HepG2 (cell line): ENCODE measurements around the gene DNLZ. TPM values are rescaled to one million over a fixed set of nuclear protein-coding genes. Genes with fewer than 3 reads are reported as not detected.

Experiments used
- ATAC-seq: fragments of 200-7000 bp; cut with Tn5 transposase; 3 replicates; pipeline ENCODE4 v1.9.1; 2020; ENCODE audit warnings: mild to moderate bottlenecking, moderate library complexity
- BruUV-seq: library from RNA; stranded (reverse); fragments of 400-500 nt; replicated peaks from 2 replicates; lab custom pipeline; 2021; lab: Mats Ljungman, UMichigan
- CTCF ChIA-PET: fragments of 300-600 bp; formaldehyde crosslinking; extraction: SDS; loops from one replicate; lab custom pipeline; 2021; ENCODE audit warnings: low total read pairs, inconsistent platforms, low intra/inter-chr PET ratio; lab: Yijun Ruan, JAX
- POLR2A ChIA-PET: fragments of 350-600 bp; sonication (Branson Sonifier 250); formaldehyde crosslinking; loops from one replicate; lab custom pipeline; 2020; ENCODE audit warnings: antibody characterized with exemption, inconsistent platforms; lab: Yijun Ruan, JAX
- DNase-seq: peaks from one replicate; pipeline ENCODE4 v3.0.0-alpha.2; 2015; ENCODE audit warnings: low spot score
- FAIRE-seq: peaks from 3 replicates; lab custom pipeline; 2011; peaks lifted over from hg19 to GRCh38; lab: Jason Lieb, UNC
- H2AFZ ChIP-seq: one replicate; pipeline ENCODE4 v1.6.1; 2011; ENCODE audit warnings: low read length, inconsistent platforms
- H3K27ac ChIP-seq: fragments of 300-600 bp; 3 replicates; pipeline ENCODE4 v1.8.0; 2011; ENCODE audit warnings: mixed run types, mild to moderate bottlenecking, mixed read lengths, low read length, inconsistent platforms; ENCODE audit not compliant: insufficient read depth; ENCODE audit errors: extremely low read length
- H3K27me3 ChIP-seq, 2 experiments: fragments of 200-600 bp in 1 of 2; 2 replicates in 1 of 2; 3 replicates in 1 of 2; pipeline versions ENCODE4 v1.6.0 to v1.8.0; 2011; ENCODE audit warnings: low read length in 2 of 2, mild to moderate bottlenecking in 2 of 2, moderate library complexity in 2 of 2, inconsistent platforms in 1 of 2; ENCODE audit not compliant: insufficient read depth in 2 of 2, control insufficient read depth in 1 of 2
- H3K36me3 ChIP-seq, 2 experiments: fragments of 200-600 bp in 1 of 2; replicated peaks in 1 of 2; 2 replicates in 1 of 2; 3 replicates in 1 of 2; pipeline versions ENCODE4 v1.5.1 to v1.8.0; 2011; ENCODE audit warnings: low read length in 2 of 2, inconsistent platforms in 1 of 2; ENCODE audit not compliant: insufficient read depth in 2 of 2, control insufficient read depth in 1 of 2
- H3K4me1 ChIP-seq: 2 replicates; pipeline ENCODE4 v1.5.1; 2012; ENCODE audit warnings: low read length, inconsistent platforms; ENCODE audit not compliant: insufficient read depth
- H3K4me2 ChIP-seq: 2 replicates; pipeline ENCODE4 v1.6.0; 2011; ENCODE audit warnings: low read depth, low read length, inconsistent platforms
- H3K4me3 ChIP-seq, 3 experiments: fragments of 200-600 bp in 1 of 3; sonication (generic), shearing (Covaris generic) in 1 of 3; replicated peaks in 1 of 3; 2 replicates each; pipeline ENCODE4 v1.5.1; 2011 to 2016; ENCODE audit warnings: low read length in 3 of 3, inconsistent platforms in 2 of 3, low read depth in 2 of 3, mild to moderate bottlenecking in 2 of 3, control low read depth in 1 of 3, mixed read lengths in 1 of 3; ENCODE audit not compliant: insufficient read depth in 1 of 3
- H3K79me2 ChIP-seq: one replicate; pipeline ENCODE4 v1.6.1; 2011; ENCODE audit warnings: low read length, inconsistent platforms; ENCODE audit not compliant: insufficient read depth
- H3K9ac ChIP-seq: 2 replicates; pipeline ENCODE4 v1.6.0; 2011; ENCODE audit warnings: mild to moderate bottlenecking, low read depth, low read length, inconsistent platforms; ENCODE audit not compliant: insufficient read depth
- H3K9me3 ChIP-seq: 2 replicates; pipeline ENCODE4 v1.5.1; 2012; ENCODE audit warnings: mild to moderate bottlenecking, low read length
- H4K20me1 ChIP-seq: 2 replicates; pipeline ENCODE4 v1.6.0; 2011; ENCODE audit warnings: inconsistent platforms, mild to moderate bottlenecking, low read length, moderate library complexity; ENCODE audit not compliant: insufficient read depth
- BORCS8-MEF2B ChIP-seq: sonication (generic); formaldehyde crosslinking; IDR thresholded peaks from 2 replicates; pipeline ENCODE4 v1.8.0; 2022; ENCODE audit warnings: mild to moderate bottlenecking, missing genetic modification reagents
- DMAP1 ChIP-seq: IDR thresholded peaks from 2 replicates; pipeline ENCODE4 v1.6.1; 2016
- FLYWCH1 ChIP-seq: sonication (generic); formaldehyde crosslinking; IDR thresholded peaks from 2 replicates; pipeline ENCODE4 v1.8.1; 2023; ENCODE audit warnings: mild to moderate bottlenecking, missing genetic modification reagents
- HNRNPL ChIP-seq: fragments of 200-400 bp; formaldehyde crosslinking; IDR thresholded peaks from 2 replicates; pipeline ENCODE4 v1.6.1; 2017; ENCODE audit warnings: mild to moderate bottlenecking, low read depth, low read length
- HNRNPLL ChIP-seq: fragments of 200-400 bp; formaldehyde crosslinking; IDR thresholded peaks from 2 replicates; pipeline ENCODE4 v1.6.1; 2017; ENCODE audit warnings: mild to moderate bottlenecking, low read depth, low read length; ENCODE audit not compliant: poor library complexity, severe bottlenecking
- MYNN ChIP-seq: sonication (generic); formaldehyde crosslinking; IDR thresholded peaks from 2 replicates; pipeline ENCODE4 v1.4.0; 2020; ENCODE audit warnings: mild to moderate bottlenecking, low read depth, missing genetic modification reagents
- PAXIP1 ChIP-seq: sonication (generic); formaldehyde crosslinking; conservative IDR thresholded peaks from 2 replicates; pipeline ENCODE4 v1.4.0; 2020; ENCODE audit warnings: mild to moderate bottlenecking, missing genetic modification reagents, moderate library complexity
- PBX2 ChIP-seq: IDR thresholded peaks from 2 replicates; pipeline ENCODE4 v1.6.1; 2016; ENCODE audit warnings: control low read depth
- POGZ ChIP-seq: sonication (generic); formaldehyde crosslinking; IDR thresholded peaks from 2 replicates; pipeline ENCODE4 v1.4.0; 2020; ENCODE audit warnings: mild to moderate bottlenecking, missing genetic modification reagents
- SRY ChIP-seq: sonication (generic); formaldehyde crosslinking; IDR thresholded peaks from 2 replicates; pipeline ENCODE4 v1.8.0; 2022; ENCODE audit warnings: mild to moderate bottlenecking, missing genetic modification reagents
- ZBTB20 ChIP-seq: sonication (generic); formaldehyde crosslinking; IDR thresholded peaks from 2 replicates; pipeline ENCODE4 v1.8.1; 2023; ENCODE audit warnings: missing genetic modification reagents, low read depth, mild to moderate bottlenecking, borderline replicate concordance
- ZNF354B ChIP-seq: sonication (generic); formaldehyde crosslinking; IDR thresholded peaks from 2 replicates; pipeline ENCODE4 v1.8.0; 2022; ENCODE audit warnings: mild to moderate bottlenecking, missing genetic modification reagents
- ZNF816 ChIP-seq: sonication (generic); formaldehyde crosslinking; IDR thresholded peaks from 2 replicates; pipeline ENCODE4 v1.8.0; 2022; ENCODE audit warnings: missing genetic modification reagents, mild to moderate bottlenecking, borderline replicate concordance
- ZSCAN31 ChIP-seq: sonication (generic); formaldehyde crosslinking; IDR thresholded peaks from 2 replicates; pipeline ENCODE4 v1.5.0; 2020; ENCODE audit warnings: low read depth, mild to moderate bottlenecking, missing genetic modification reagents
- WGBS: methylation state at CpG from one replicate; pipeline ENCODE4 v1.1.6; 2017; ENCODE audit warnings: low lambda C conversion rate; 5-methylcytosine and 5-hydroxymethylcytosine counted together
- in situ Hi-C: cut with HindIII; loops from 2 replicates; pipeline ENCODE4 v1.10.0; 2017; ENCODE audit warnings: low pct_unique_long_range_greater_than_20kb; ENCODE audit not compliant: extremely low pct_ligation_motif_present
- intact Hi-C: fragments of 100-400 bp; cut with micrococcal nuclease; formaldehyde crosslinking; loops from one replicate; pipeline ENCODE4 v1.10.0; 2022; ENCODE audit not compliant: unreplicated experiment
- polyA plus RNA-seq, 8 experiments: library from polyadenylated mRNA; depleted of rRNA in 3 of 8; stranded (reverse) in 7 of 8; unstranded in 1 of 8; fragments of >200 nt; fragmentation: Illumina TruSeq in 4 of 8; extraction: Trizol in 4 of 8; gene quantifications; 2 replicates each; pipeline versions ENCODE4 v1.2.1 to v1.2.3, GENCODE V29; 2011 to 2016; ENCODE audit warnings: low read depth in 4 of 8, missing spikeins in 1 of 8, mixed read lengths in 1 of 8; ENCODE audit not compliant: insufficient read depth in 1 of 8
- total RNA-seq, 5 experiments: library from RNA; depleted of rRNA; stranded (reverse); fragments of >200 nt; fragmentation: Illumina TruSeq; extraction: Trizol; gene quantifications; 2 replicates each; pipeline ENCODE4 v1.2.3, GENCODE V29; 2016; ENCODE audit warnings: low read depth in 1 of 5
- TF ChIP-seq, protein P1 (sequence below): sonication (generic); formaldehyde crosslinking; IDR thresholded peaks from 2 replicates; pipeline ENCODE4 v1.9.0; 2022; ENCODE audit warnings: low read depth, missing genetic modification reagents

The DNLZ gene
- total and polyA plus RNA-seq, 2 of the 13 experiments (the other 11 are each of a cell fraction or from before 2014, with no cell fraction given) = 3.4 to 8.0 TPM

DNA sequence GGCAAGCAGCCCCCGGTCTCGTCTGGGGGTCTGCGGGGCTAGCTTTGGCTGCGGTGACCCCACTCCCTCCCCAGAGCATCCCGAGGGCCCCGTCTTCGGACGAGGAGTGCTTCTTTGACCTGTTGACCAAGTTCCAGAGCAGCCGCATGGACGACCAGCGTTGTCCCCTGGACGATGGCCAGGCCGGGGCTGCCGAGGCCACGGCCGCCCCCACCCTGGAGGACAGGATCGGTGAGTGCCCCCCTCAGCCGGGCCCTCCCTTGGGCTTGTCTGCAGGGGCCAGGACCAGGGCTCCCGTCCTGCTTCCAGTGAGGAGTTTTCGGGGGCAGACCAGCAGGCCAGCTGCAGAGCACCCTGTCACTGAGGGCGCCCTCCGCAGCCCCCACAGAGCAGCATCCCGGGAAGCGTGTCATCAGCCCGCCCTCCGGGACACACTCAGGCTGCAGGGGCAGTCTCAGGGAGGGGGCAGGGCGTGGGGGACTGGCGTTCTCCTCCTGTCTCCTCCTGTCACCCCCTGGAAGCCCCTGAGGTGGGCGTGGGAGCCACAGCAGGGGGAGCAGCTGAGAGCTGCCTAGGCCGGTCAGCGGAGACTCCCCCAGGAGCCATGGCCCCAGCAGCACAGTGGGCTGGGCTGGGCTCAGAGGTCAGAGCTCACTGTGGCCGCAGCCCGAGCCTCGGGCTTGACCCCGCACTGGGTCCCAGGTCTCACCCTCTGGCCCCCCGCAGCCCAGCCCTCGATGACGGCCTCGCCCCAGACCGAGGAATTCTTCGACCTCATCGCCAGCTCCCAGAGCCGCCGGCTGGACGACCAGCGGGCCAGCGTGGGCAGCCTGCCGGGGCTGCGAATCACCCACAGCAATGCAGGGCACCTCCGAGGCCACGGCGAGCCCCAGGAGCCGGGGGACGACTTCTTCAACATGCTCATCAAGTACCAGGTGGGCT lies 7.7 kb downstream of the DNLZ start (continued):
- TF ChIP-seq ZSCAN31 (CRISPR knock-in tag) = no peak
- TF ChIP-seq HNRNPLL = no peak
- 0 out of 2 replicates have a peak, but pooled peaks have one; percentile 33 for TF ChIP-seq ZNF354B (CRISPR knock-in tag)
- TF ChIP-seq, protein P1, sequence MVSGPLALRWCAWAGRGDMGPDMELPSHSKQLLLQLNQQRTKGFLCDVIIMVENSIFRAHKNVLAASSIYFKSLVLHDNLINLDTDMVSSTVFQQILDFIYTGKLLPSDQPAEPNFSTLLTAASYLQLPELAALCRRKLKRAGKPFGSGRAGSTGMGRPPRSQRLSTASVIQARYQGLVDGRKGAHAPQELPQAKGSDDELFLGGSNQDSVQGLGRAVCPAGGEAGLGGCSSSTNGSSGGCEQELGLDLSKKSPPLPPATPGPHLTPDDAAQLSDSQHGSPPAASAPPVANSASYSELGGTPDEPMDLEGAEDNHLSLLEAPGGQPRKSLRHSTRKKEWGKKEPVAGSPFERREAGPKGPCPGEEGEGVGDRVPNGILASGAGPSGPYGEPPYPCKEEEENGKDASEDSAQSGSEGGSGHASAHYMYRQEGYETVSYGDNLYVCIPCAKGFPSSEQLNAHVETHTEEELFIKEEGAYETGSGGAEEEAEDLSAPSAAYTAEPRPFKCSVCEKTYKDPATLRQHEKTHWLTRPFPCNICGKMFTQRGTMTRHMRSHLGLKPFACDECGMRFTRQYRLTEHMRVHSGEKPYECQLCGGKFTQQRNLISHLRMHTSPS = 0 out of 2 replicates have a peak, but pooled peaks have one; percentile 31
- 0 out of 2 replicates have a peak, but pooled peaks have one; percentile 50 for TF ChIP-seq BORCS8-MEF2B
- no peak for TF ChIP-seq SRY (CRISPR knock-in tag)
- TF ChIP-seq DMAP1 (CRISPR knock-in tag) = no peak
- TF ChIP-seq HNRNPL = peak; percentile 60; the same call in 1 of the 2 replicates

- H2AFZ ChIP-seq = no peak overlapping the region
- intact Hi-C loops = loop anchor here (1.0 kb wide), 1 partner anchor 9 kb away; no protein-coding TSS in a partner anchor
- peaks cover 44% of the 10 kb centered on the region for H3K4me1 ChIP-seq
- DNase-seq (no peak), FAIRE-seq (no peak), ATAC-seq (peak; percentile 53)
- ChIA-PET CTCF (no interaction called here), POLR2A (interaction anchor here (1.7 to 3.3 kb wide), 2 partner anchors 9 kb away, joined by 32 to 37 read pairs; partner anchors contain the start of gene DNLZ)
- in situ Hi-C loops = no loop called here
- WGBS = 3% methylated on average over 16 of the region's 17 CpGs
- H3K9me3 ChIP-seq = no peaks in the 10 kb centered on the region
- BruUV-seq = no TSS peak
- no peaks in the 10 kb centered on the region for H3K36me3 ChIP-seq
- peak overlapping the region; percentile 26; the same call in 1 of the 2 replicates for H3K9ac ChIP-seq
- H3K27ac ChIP-seq = no peak overlapping the region
- peak overlapping the region in 2 of 3 experiments; percentile 26 to 67; a peak in 4 of 6 replicates for H3K4me3 ChIP-seq
- peak overlapping the region; percentile 90 for H3K4me2 ChIP-seq
- no peaks in the 10 kb centered on the region for H4K20me1 ChIP-seq
- peaks cover 0 to 9% of the 10 kb centered on the region in 2 experiments; a peak in 2 of 5 replicates for H3K27me3 ChIP-seq
- H3K79me2 ChIP-seq = no peaks in the 10 kb centered on the region
- TF ChIP-seq FLYWCH1 (CRISPR knock-in tag) = no peak
- TF ChIP-seq ZNF816 (CRISPR knock-in tag) = no peak
- no peak for TF ChIP-seq MYNN (CRISPR knock-in tag)
- no peak for TF ChIP-seq POGZ
- TF ChIP-seq PAXIP1 = peak; percentile 49
- TF ChIP-seq PBX2 = 0 out of 2 replicates have a peak, but pooled peaks have one; percentile 35
- no peak for TF ChIP-seq ZBTB20 (CRISPR knock-in tag)
Observed at GRCh38 chr9:136354592-136355085, 8.9 kb downstream of the DNLZ start.
